GM12878 (cell line): ENCODE results near the gene ATP4A. TPM values are rescaled to one million over a fixed set of nuclear protein-coding genes. Genes with fewer than 3 reads are reported as not detected.

Source experiments
- ATAC-seq: fragments of 200-7000 bp; cut with Tn5 transposase; 3 replicates; pipeline ENCODE4 v1.9.1; 2020; ENCODE audit warnings: mild to moderate bottlenecking, moderate library complexity
- BruUV-seq: library from RNA; stranded (reverse); fragments of 400-500 nt; replicated peaks from 2 replicates; lab custom pipeline; 2021; lab: Mats Ljungman, UMichigan
- CTCF ChIA-PET: fragments of 300-600 bp; sonication (Branson Sonifier 250); formaldehyde crosslinking; extraction: SDS; loops from one replicate; lab custom pipeline; 2021; ENCODE audit warnings: inconsistent platforms; lab: Yijun Ruan, JAX
- POLR2A ChIA-PET: fragments of 350-600 bp; formaldehyde crosslinking; extraction: SDS; loops from one replicate; lab custom pipeline; 2021; ENCODE audit warnings: inconsistent platforms; lab: Charles Lee
- RAD21 ChIA-PET: fragments of 300-600 bp; sonication (Branson Sonifier 250); formaldehyde crosslinking; loops from one replicate; lab custom pipeline; 2023; ENCODE audit warnings: antibody characterized with exemption; ENCODE audit not compliant: unreplicated experiment; lab: Charles Lee
- SMC1A ChIA-PET: fragments of 300-600 bp; sonication (Branson Sonifier 250); formaldehyde crosslinking; loops from one replicate; lab custom pipeline; 2023; ENCODE audit not compliant: unreplicated experiment, uncharacterized antibody; lab: Charles Lee
- DNase-seq: peaks from one replicate; pipeline ENCODE4 v3.0.0-alpha.2; 2011; ENCODE audit warnings: low read depth, low spot score
- FAIRE-seq: peaks from 3 replicates; lab custom pipeline; 2011; peaks lifted over from hg19 to GRCh38; lab: Jason Lieb, UNC
- H2AFZ ChIP-seq: 2 replicates; pipeline ENCODE4 v1.6.0; 2011; ENCODE audit warnings: low read depth, low read length, control low read depth; ENCODE audit not compliant: control insufficient read depth
- H3K27ac ChIP-seq: 2 replicates; pipeline ENCODE4 v1.5.1; 2011; ENCODE audit warnings: control low read depth; ENCODE audit not compliant: control insufficient read depth, insufficient read depth
- H3K27me3 ChIP-seq, 2 experiments: replicated peaks in 1 of 2; 2 replicates each; pipeline versions ENCODE4 v1.6.0 to v1.6.1; 2011; ENCODE audit warnings: low read length in 1 of 2; ENCODE audit not compliant: control insufficient read depth in 2 of 2, insufficient read depth in 2 of 2
- H3K36me3 ChIP-seq, 2 experiments: 2 replicates each; pipeline ENCODE4 v1.5.1; 2011; ENCODE audit warnings: low read length in 1 of 2; ENCODE audit not compliant: control insufficient read depth in 2 of 2, insufficient read depth in 2 of 2
- H3K4me1 ChIP-seq: 2 replicates; pipeline ENCODE4 v1.6.1; 2011; ENCODE audit warnings: mild to moderate bottlenecking, low read length, moderate library complexity, mixed read lengths; ENCODE audit not compliant: control insufficient read depth, insufficient read depth
- H3K4me2 ChIP-seq: 2 replicates; pipeline ENCODE4 v1.6.0; 2011; ENCODE audit warnings: control low read depth; ENCODE audit not compliant: control insufficient read depth, insufficient read depth
- H3K4me3 ChIP-seq: fragments of 200-600 bp; sonication (generic); 2 replicates; pipeline ENCODE4 v1.5.1; 2016
- H3K79me2 ChIP-seq: 2 replicates; pipeline ENCODE4 v1.6.0; 2011; ENCODE audit warnings: low read length; ENCODE audit not compliant: control insufficient read depth, insufficient read depth
- H3K9ac ChIP-seq: 2 replicates; pipeline ENCODE4 v1.8.0; 2011; ENCODE audit warnings: low read length, control low read depth, mixed read lengths; ENCODE audit not compliant: control insufficient read depth, insufficient read depth
- H3K9me3 ChIP-seq: replicated peaks from 3 replicates; pipeline ENCODE4 v1.5.1; 2011; ENCODE audit warnings: mild to moderate bottlenecking, low read length; ENCODE audit not compliant: control insufficient read depth, insufficient read depth
- H4K20me1 ChIP-seq: 2 replicates; pipeline ENCODE4 v1.6.0; 2011; ENCODE audit not compliant: control insufficient read depth, insufficient read depth
- BHLHE40 ChIP-seq, 2 experiments: fragments of 450-650 bp in 1 of 2; IDR thresholded peaks; 2 replicates each; pipeline ENCODE4 v1.6.1; 2011 to 2017; ENCODE audit warnings: low read depth in 2 of 2, borderline replicate concordance in 1 of 2, improper control_type of control experiment in 1 of 2, low read length in 1 of 2, mild to moderate bottlenecking in 1 of 2
- EP300 ChIP-seq, 2 experiments: fragments of 150-350 bp in 1 of 2; IDR thresholded peaks; 2 replicates each; pipeline ENCODE4 v1.6.1; 2011 to 2012; ENCODE audit warnings: low read depth in 2 of 2, low read length in 2 of 2, borderline replicate concordance in 1 of 2, improper control_type of control experiment in 1 of 2, inconsistent platforms in 1 of 2; ENCODE audit not compliant: control insufficient read depth in 1 of 2
- IKZF1 ChIP-seq: fragments of 450-650 bp; conservative IDR thresholded peaks from 2 replicates; pipeline ENCODE4 v1.6.1; 2017; ENCODE audit warnings: antibody characterized with exemption, mild to moderate bottlenecking
- IKZF2 ChIP-seq, 2 experiments: fragments of 450-650 bp; IDR thresholded peaks; 2 replicates each; pipeline ENCODE4 v1.6.1; 2017; ENCODE audit warnings: mild to moderate bottlenecking in 2 of 2, moderate library complexity in 2 of 2
- MEF2B ChIP-seq: fragments of 450-650 bp; IDR thresholded peaks from 2 replicates; pipeline ENCODE4 v1.6.1; 2018; ENCODE audit warnings: mild to moderate bottlenecking, moderate library complexity; ENCODE audit not compliant: partially characterized antibody, poor library complexity, severe bottlenecking
- MTA2 ChIP-seq: fragments of 450-650 bp; IDR thresholded peaks from 2 replicates; pipeline ENCODE4 v1.6.1; 2016; ENCODE audit warnings: low read depth, mild to moderate bottlenecking, moderate library complexity
- MXI1 ChIP-seq: fragments of 150-350 bp; IDR thresholded peaks from 2 replicates; pipeline ENCODE4 v1.6.1; 2011; ENCODE audit warnings: low read depth, mild to moderate bottlenecking, inconsistent platforms, low read length, improper control_type of control experiment
- NR2F1 ChIP-seq: fragments of 450-650 bp; conservative IDR thresholded peaks from 2 replicates; pipeline ENCODE4 v1.6.1; 2017; ENCODE audit warnings: mild to moderate bottlenecking
- PAX8 ChIP-seq: fragments of 450-650 bp; IDR thresholded peaks from 2 replicates; pipeline ENCODE4 v1.6.1; 2017; ENCODE audit warnings: mild to moderate bottlenecking, moderate library complexity
- PBX3 ChIP-seq: IDR thresholded peaks from 2 replicates; pipeline ENCODE4 v1.6.1; 2011; ENCODE audit warnings: mild to moderate bottlenecking, low read depth, low read length, moderate library complexity; ENCODE audit not compliant: insufficient replicate concordance
- POLR2AphosphoS5 ChIP-seq: IDR thresholded peaks from 2 replicates; pipeline ENCODE4 v1.6.1; 2011; ENCODE audit warnings: mild to moderate bottlenecking, low read length, inconsistent platforms
- POU2F2 ChIP-seq: IDR thresholded peaks from 3 replicates; pipeline ENCODE4 v1.6.1; 2011; ENCODE audit warnings: low read depth, mild to moderate bottlenecking, low read length, borderline replicate concordance
- RELB ChIP-seq: fragments of 450-650 bp; IDR thresholded peaks from 2 replicates; pipeline ENCODE4 v1.6.1; 2017; ENCODE audit warnings: low read depth, mild to moderate bottlenecking, moderate library complexity
- RUNX3 ChIP-seq: IDR thresholded peaks from 2 replicates; pipeline ENCODE4 v1.6.1; 2012; ENCODE audit warnings: low read length, inconsistent platforms
- SMC3 ChIP-seq: IDR thresholded peaks from 2 replicates; pipeline ENCODE4 v1.6.1; 2011; ENCODE audit warnings: low read length, improper control_type of control experiment, borderline replicate concordance
- WGBS: methylation state at CpG from one replicate; pipeline ENCODE4 v1.1.6; 2016; ENCODE audit warnings: low lambda C conversion rate; ENCODE audit not compliant: insufficient replicate concordance, insufficient coverage; ENCODE audit errors: missing lambda C conversion rate; 5-methylcytosine and 5-hydroxymethylcytosine counted together
- in situ Hi-C: fragments of 300-500 bp; cut with MboI; formaldehyde crosslinking; loops from 9 replicates; pipeline ENCODE4 v1.14.3; 2018; ENCODE audit warnings: mixed read lengths
- intact Hi-C: fragments of 100-400 bp; cut with micrococcal nuclease; formaldehyde crosslinking; loops from one replicate; pipeline ENCODE4 v1.14.2; 2022; ENCODE audit not compliant: unreplicated experiment
- polyA plus RNA-seq, 11 experiments: library from polyadenylated mRNA; depleted of rRNA in 4 of 11; unstranded in 6 of 11; stranded (reverse) in 5 of 11; fragments of >200 nt; fragmentation: Nextera tagmentation in 4 of 11; fragmentation: Illumina TruSeq in 1 of 11; extraction: Ambion mirVana in 4 of 11; extraction: Trizol in 1 of 11; gene quantifications; 1 replicate in 1 of 11; 2 replicates in 10 of 11; pipeline versions ENCODE4 v1.2.1 to v1.2.3, GENCODE V29; 2011 to 2016; ENCODE audit warnings: inconsistent platforms in 2 of 11, missing spikeins in 2 of 11, low read depth in 1 of 11
- total RNA-seq, 4 experiments: library from RNA; depleted of rRNA in 3 of 4; stranded (reverse); fragments of >200 nt in 3 of 4; fragmentation: Illumina TruSeq in 1 of 4; extraction: Trizol in 1 of 4; gene quantifications; 2 replicates each; pipeline versions ENCODE4 v1.2.1 to v1.2.3, GENCODE V29; 2013 to 2021

Gene ATP4A
- total and polyA plus RNA-seq, 10 of the 15 experiments (the other 5 are each of a cell fraction or from before 2014, with no cell fraction given) = 0.03 to 1.5 (median 0.11) TPM; not detected in 3

GRCh38 chr19:35539850-35540249 is 23.6 kb downstream of the ATP4A start (continued):
- TF ChIP-seq PAX8 = no peak
- no peak for TF ChIP-seq MXI1

- ChIA-PET CTCF (interaction anchor here (1.0 to 1.2 kb wide), 4 partner anchors 10 to 186 kb away, joined by 3 to 4 read pairs (median 3); no protein-coding TSS in a partner anchor), SMC1A (interaction anchor here (1.4 kb wide), 1 partner anchor 29 kb away, joined by 9 read pairs; no protein-coding TSS in a partner anchor), RAD21 (no interaction called here), POLR2A (interaction anchor here (1.7 kb wide), 1 partner anchor 29 kb away, joined by 6 read pairs; no protein-coding TSS in a partner anchor)
- FAIRE-seq = no peak
- H4K20me1 ChIP-seq = no peaks in the 10 kb centered on the region
- in situ Hi-C loops = no loop called here
- H2AFZ ChIP-seq = no peak overlapping the region
- H3K36me3 ChIP-seq = peaks cover 0 to 2% of the 10 kb centered on the region in 2 experiments; a peak in 2 of 4 replicates
- no peaks in the 10 kb centered on the region for H3K27me3 ChIP-seq
- intact Hi-C loops = no loop called here
- TF ChIP-seq SMC3 (no peak), MEF2B (peak; percentile 50), BHLHE40 (IDR thresholded peaks at IDR 0.05; ENCODE audit: borderline replicate concordance in 1 of 2, low read depth in 2 of 2, low read length in 1 of 2) (peak in 1 of 2 experiments; percentile 12; a peak in 1 of 4 replicates), MTA2 (peak; percentile 41; the same call in 1 of the 2 replicates), EP300 (IDR thresholded peaks at IDR 0.05; ENCODE audit: borderline replicate concordance in 1 of 2, control insufficient read depth in 1 of 2, low read depth in 2 of 2, low read length in 2 of 2) (peak in 1 of 2 experiments; percentile 41; a peak in 1 of 4 replicates), PAX8 (no peak), IKZF1 (peak; percentile 37; the same call in 1 of the 2 replicates), IKZF2 (IDR thresholded peaks at IDR 0.05) (peak in 1 of 2 experiments; percentile 15; a peak in 1 of 4 replicates), NR2F1 (peak; percentile 66), RELB (0 out of 2 replicates have a peak, but pooled peaks have one; percentile 13), MXI1 (0 out of 2 replicates have a peak, but pooled peaks have one; percentile 23), POU2F2 (peak; percentile 24; the same call in 1 of the 3 replicates), POLR2AphosphoS5 (no peak), PBX3 (no peak), RUNX3 (peak; percentile 28; the same call in 1 of the 2 replicates)
- WGBS = 23% methylated on average over 6 of the region's 6 CpGs
- no peak for DNase-seq
- H3K9me3 ChIP-seq = no peaks in the 10 kb centered on the region
- no peak overlapping the region for H3K4me3 ChIP-seq
- H3K4me2 ChIP-seq = no peak overlapping the region; the same call in 1 of the 2 replicates
- ATAC-seq = peak; percentile 62
- H3K79me2 ChIP-seq = peaks cover 2% of the 10 kb centered on the region
- peaks cover 17% of the 10 kb centered on the region for H3K4me1 ChIP-seq
- no TSS peak for BruUV-seq
- no peak overlapping the region for H3K9ac ChIP-seq
- H3K27ac ChIP-seq = no peak overlapping the region; the same call in 1 of the 2 replicates
Observed at GRCh38 chr19:35539314-35539713, 24.1 kb downstream of the ATP4A start.
